ENCODE data around the gene RTP5. TPM values are rescaled to one million over a fixed set of nuclear protein-coding genes. Genes with fewer than 3 reads are reported as not detected.
A peak's percentile ranks its signal among the peaks of the same experiment; 100 is the strongest.

The RTP5 gene
- total RNA-seq, 2 experiments from 2014 or later, result 0.30 to 0.36 TPM

GRCh38 chr2:241897231-241897916 lies 27.8 kb downstream of the RTP5 start:
- Mint-ChIP-seq H3K27ac (no peak overlapping the region), H3K9me3 (no peaks in the 10 kb centered on the region), H3K4me3 (no peak overlapping the region), H3K4me1 (ENCODE audit: low read depth) (peaks cover 5% of the 10 kb centered on the region), H3K36me3 (ENCODE audit: low read depth) (no peaks in the 10 kb centered on the region), H3K27me3 (no peaks in the 10 kb centered on the region)
- no peak for TF ChIP-seq CTCF (IDR thresholded peaks at IDR 0.05)
- peaks cover 9% of the 10 kb centered on the region for H3K4me1 ChIP-seq (ENCODE audit: insufficient read depth, low read length)
- H3K36me3 ChIP-seq (ENCODE audit: insufficient read depth, low read length), result no peaks in the 10 kb centered on the region
- POLR2A ChIA-PET, result no interaction called here
- intact Hi-C loops (cut with DNase I, micrococcal nuclease), result no loop called here
- DNase-seq (peak in 1 of 14 experiments; percentile 5), ATAC-seq (ENCODE audit: poor library complexity) (no peak)
- no peaks in the 10 kb centered on the region for H3K9me3 ChIP-seq (ENCODE audit: control insufficient read depth in 1 of 2, insufficient read depth in 1 of 2, low read length in 2 of 2)
- H3K27me3 ChIP-seq (ENCODE audit: control insufficient read depth in 1 of 2, insufficient read depth in 2 of 2, low read length in 2 of 2), result no peaks in the 10 kb centered on the region
- no peak overlapping the region for H3K27ac ChIP-seq (ENCODE audit: low read depth in 1 of 2, low read length in 2 of 2)
- H3K4me3 ChIP-seq (ENCODE audit: low read length), result no peak overlapping the region
- CTCF ChIA-PET, result no interaction called here

- ChIA-PET CTCF (no interaction called here), POLR2A (no interaction called here)
- H3K4me1 ChIP-seq (ENCODE audit: insufficient read depth, low read length), result peaks cover 12% of the 10 kb centered on the region
- intact Hi-C loops (cut with DNase I, micrococcal nuclease), result no loop called here
- peaks cover 3% of the 10 kb centered on the region for H3K4me1 Mint-ChIP-seq (ENCODE audit: low read depth)
- no peak overlapping the region for H3K4me3 ChIP-seq (ENCODE audit: low read length)
- no peaks in the 10 kb centered on the region for H3K27me3 Mint-ChIP-seq
- no peaks in the 10 kb centered on the region for H3K36me3 Mint-ChIP-seq (ENCODE audit: low read depth)
- H3K27ac ChIP-seq (ENCODE audit: low read depth in 1 of 2, low read length in 2 of 2), result no peak overlapping the region
- DNase-seq, result peak in 1 of 14 experiments; percentile 30
- no peak overlapping the region for H3K4me3 Mint-ChIP-seq
- TF ChIP-seq CTCF (IDR thresholded peaks at IDR 0.05), result no peak
- peaks cover 3% of the 10 kb centered on the region for H3K36me3 ChIP-seq (ENCODE audit: insufficient read depth, low read length)
- no peaks in the 10 kb centered on the region for H3K27me3 ChIP-seq (ENCODE audit: control insufficient read depth in 1 of 2, insufficient read depth in 2 of 2, low read length in 2 of 2)
- no peaks in the 10 kb centered on the region for H3K9me3 Mint-ChIP-seq
- peaks cover 0 to 3% of the 10 kb centered on the region in 2 experiments for H3K9me3 ChIP-seq (ENCODE audit: control insufficient read depth in 1 of 2, insufficient read depth in 1 of 2, low read length in 2 of 2)
- no peak for ATAC-seq (ENCODE audit: poor library complexity)
- no peak overlapping the region for H3K27ac Mint-ChIP-seq
Measured at GRCh38 chr2:241898463-241899270, 29.1 kb downstream of the RTP5 start.

- ATAC-seq (ENCODE audit: poor library complexity), result no peak
- Mint-ChIP-seq H3K4me3 (no peak overlapping the region), H3K4me1 (ENCODE audit: low read depth) (no peaks in the 10 kb centered on the region), H3K27me3 (no peaks in the 10 kb centered on the region), H3K27ac (no peak overlapping the region), H3K9me3 (no peaks in the 10 kb centered on the region), H3K36me3 (ENCODE audit: low read depth) (no peaks in the 10 kb centered on the region)
- POLR2A ChIA-PET, result no interaction called here
- CTCF ChIA-PET, result no interaction called here
- H3K9me3 ChIP-seq (ENCODE audit: control insufficient read depth in 1 of 2, insufficient read depth in 1 of 2, low read length in 2 of 2), result peaks cover 0 to 3% of the 10 kb centered on the region in 2 experiments
- TF ChIP-seq CTCF (IDR thresholded peaks at IDR 0.05), result no peak
- no peak overlapping the region for H3K4me3 ChIP-seq (ENCODE audit: low read length)
- no peaks in the 10 kb centered on the region for H3K27me3 ChIP-seq (ENCODE audit: control insufficient read depth in 1 of 2, insufficient read depth in 2 of 2, low read length in 2 of 2)
- H3K4me1 ChIP-seq (ENCODE audit: insufficient read depth, low read length), result peaks cover 12% of the 10 kb centered on the region
- intact Hi-C loops (cut with DNase I, micrococcal nuclease), result no loop called here
- peaks cover 3% of the 10 kb centered on the region for H3K36me3 ChIP-seq (ENCODE audit: insufficient read depth, low read length)
- no peak overlapping the region for H3K27ac ChIP-seq (ENCODE audit: low read depth in 1 of 2, low read length in 2 of 2)
- DNase-seq, result peak in 1 of 14 experiments; percentile 15
Measured at GRCh38 chr2:241900251-241901017, 30.9 kb downstream of the RTP5 start.
